ENCODE measurements around the gene TMEM150A. TPM values are rescaled to one million over a fixed set of nuclear protein-coding genes. Genes with fewer than 3 reads are reported as not detected.
"Not testable (repeated sequence)": the region's sequence is repeated elsewhere in the genome, so short reads cannot be mapped to it uniquely, and the experiment has no call there.

The TMEM150A gene
- total RNA-seq, 1 donor from 2014 or later: 31.9 TPM

- DNase-seq (ENCODE audit: low spot score): no peak
Measured at GRCh38 chr2:85593023-85593422, 9.5 kb downstream of the TMEM150A start.

- DNase-seq (ENCODE audit: low spot score): not testable (repeated sequence)
Measured at GRCh38 chr2:85592299-85592698, 10.2 kb downstream of the TMEM150A start.

GRCh38 chr2:85591563-85591962 lies 10.9 kb downstream of the TMEM150A start:
- no peak for DNase-seq (ENCODE audit: low spot score)

GRCh38 chr2:85590950-85591349 lies 11.5 kb downstream of the TMEM150A start:
- no peak for DNase-seq (ENCODE audit: low spot score)

GRCh38 chr2:85589982-85590791 lies 12.3 kb downstream of the TMEM150A start:
- no peak for DNase-seq (ENCODE audit: low spot score)

- no peak for DNase-seq (ENCODE audit: low spot score)
Measured at GRCh38 chr2:85589181-85589580, 13.3 kb downstream of the TMEM150A start.

GRCh38 chr2:85588645-85589044 lies 13.9 kb downstream of the TMEM150A start:
- no peak for DNase-seq (ENCODE audit: low spot score)

- no peak for DNase-seq (ENCODE audit: low spot score)
Measured at GRCh38 chr2:85588236-85588635, 14.3 kb downstream of the TMEM150A start.

- DNase-seq (ENCODE audit: low spot score): no peak
Measured at GRCh38 chr2:85585781-85586105, 16.8 kb downstream of the TMEM150A start.

GRCh38 chr2:85584857-85585780 lies 17.4 kb downstream of the TMEM150A start:
- DNase-seq (ENCODE audit: low spot score): peak; percentile 81

- peak; percentile 37 for DNase-seq (ENCODE audit: low spot score)
Measured at GRCh38 chr2:85584354-85584856, 18.1 kb downstream of the TMEM150A start, which contains the start of gene VAMP5. VAMP5 (plus strand) TSS chr2:85584431; CDS start chr2:85584491, 60 bp downstream.

GRCh38 chr2:85583667-85584353 lies 18.7 kb downstream of the TMEM150A start:
- no peak for DNase-seq (ENCODE audit: low spot score)

- no peak for DNase-seq (ENCODE audit: low spot score)
Measured at GRCh38 chr2:85582492-85582891, 20.0 kb downstream of the TMEM150A start.

GRCh38 chr2:85580206-85580605 lies 22.3 kb downstream of the TMEM150A start:
- no peak for DNase-seq (ENCODE audit: low spot score)

GRCh38 chr2:85579266-85579935 lies 23.1 kb downstream of the TMEM150A start:
- DNase-seq (ENCODE audit: low spot score): no peak

- DNase-seq (ENCODE audit: low spot score): peak; percentile 44
Measured at GRCh38 chr2:85578243-85579180, 24.0 kb downstream of the TMEM150A start.

- peak; percentile 83 for DNase-seq (ENCODE audit: low spot score)
Measured at GRCh38 chr2:85577386-85578242, 24.9 kb downstream of the TMEM150A start, which contains the start of gene VAMP8. VAMP8 (plus strand) TSS chr2:85577586; CDS start chr2:85577647, 61 bp downstream.

- no peak for DNase-seq (ENCODE audit: low spot score)
Measured at GRCh38 chr2:85577063-85577385, 25.5 kb downstream of the TMEM150A start.

- DNase-seq (ENCODE audit: low spot score): no peak
Measured at GRCh38 chr2:85575739-85576138, 26.8 kb downstream of the TMEM150A start.

All from mucosa of gallbladder (tissue), 1 donor.